ENCODE data around the gene DBF4B. TPM values are rescaled to one million over a fixed set of nuclear protein-coding genes. Genes with fewer than 3 reads are reported as not detected.

DBF4B gene
- polyA plus RNA-seq, 3 donors = 10.8 to 17.3 (median 14.1) TPM

DNA sequence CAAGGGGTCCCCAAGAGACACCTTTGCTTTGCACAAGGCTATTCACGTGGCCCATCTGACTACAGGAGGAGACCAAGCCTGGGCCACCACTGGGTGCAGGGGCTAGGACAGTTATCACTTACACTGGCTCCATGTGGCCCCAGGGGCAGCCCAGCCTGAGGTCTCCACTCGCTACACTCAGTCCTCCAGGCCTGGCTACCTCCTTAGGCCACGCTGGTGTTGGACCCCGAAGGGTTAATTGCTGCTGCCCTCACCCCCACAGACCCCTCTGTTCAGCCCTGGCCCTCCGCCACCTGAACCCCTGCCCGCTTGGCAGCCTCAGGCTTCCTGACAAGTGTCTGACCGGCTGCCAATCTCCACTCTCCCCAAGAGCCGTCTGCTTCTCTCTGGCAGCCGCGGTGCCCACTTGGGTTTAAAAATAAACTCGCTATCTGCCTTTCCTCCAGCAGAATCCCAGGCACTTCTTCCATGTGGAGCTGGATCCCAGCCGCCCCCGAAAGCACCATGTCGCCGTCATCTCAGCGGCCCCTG lies 78.2 kb downstream of the DBF4B start:
- DNase-seq (ENCODE audit: extremely low read depth in 1 of 11, low read depth in 9 of 11, low spot score in 4 of 11) = no peak

DNA sequence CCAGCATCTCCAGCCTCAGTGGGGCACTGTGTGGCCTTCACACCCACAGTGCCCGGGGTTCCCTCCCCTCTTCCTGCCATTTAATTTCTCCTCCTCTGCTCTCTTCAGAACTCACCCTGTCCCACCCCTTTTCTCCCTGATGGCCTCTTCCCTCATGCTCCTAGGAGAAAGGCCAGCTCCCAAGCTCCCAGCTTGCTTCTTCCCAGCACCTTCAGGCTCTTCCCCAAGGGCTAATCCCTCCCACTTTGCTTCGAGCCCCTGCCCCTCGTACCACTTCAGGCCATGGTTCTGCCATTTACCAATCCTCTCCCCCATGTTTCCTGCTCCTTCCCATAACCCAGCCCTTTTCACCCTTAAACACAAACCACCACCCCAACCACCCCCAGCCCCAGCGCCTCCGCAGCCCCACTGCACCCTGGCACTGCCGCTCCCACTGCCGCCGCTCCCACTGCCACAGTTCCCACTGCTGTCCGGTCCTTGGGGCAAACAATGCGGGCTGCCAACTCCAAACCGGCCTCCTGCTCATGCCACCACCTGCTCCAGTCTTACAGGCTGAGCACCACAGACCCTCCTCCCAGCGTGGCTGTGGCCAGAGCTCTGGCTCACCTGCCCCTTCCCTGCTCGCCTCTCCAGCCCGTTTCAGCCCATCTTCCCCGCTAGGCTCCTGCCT lies 78.9 kb downstream of the DBF4B start:
- no peak for DNase-seq (ENCODE audit: extremely low read depth in 1 of 11, low read depth in 9 of 11, low spot score in 4 of 11)

DNA sequence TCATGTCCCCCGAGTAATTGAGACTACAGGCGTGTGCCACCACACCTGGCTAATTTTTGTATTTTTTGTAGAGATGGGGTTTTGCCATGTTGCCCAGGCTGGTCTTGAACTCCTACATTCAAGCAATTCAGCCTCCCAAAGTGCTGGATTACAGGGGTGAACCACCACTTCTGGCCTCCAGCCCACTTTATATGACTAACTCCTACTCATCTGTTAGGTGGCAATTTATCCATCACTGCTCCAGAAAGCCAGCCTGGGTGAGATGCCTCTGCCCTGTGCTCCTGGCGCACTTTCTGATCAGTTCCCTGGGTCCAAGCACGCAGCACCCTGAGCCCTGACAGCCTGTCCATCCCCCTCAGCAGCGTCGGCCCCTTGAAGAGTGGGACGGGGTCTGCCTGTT lies 79.7 kb downstream of the DBF4B start:
- no peak for DNase-seq (ENCODE audit: extremely low read depth in 1 of 11, low read depth in 9 of 11, low spot score in 4 of 11)

DNA sequence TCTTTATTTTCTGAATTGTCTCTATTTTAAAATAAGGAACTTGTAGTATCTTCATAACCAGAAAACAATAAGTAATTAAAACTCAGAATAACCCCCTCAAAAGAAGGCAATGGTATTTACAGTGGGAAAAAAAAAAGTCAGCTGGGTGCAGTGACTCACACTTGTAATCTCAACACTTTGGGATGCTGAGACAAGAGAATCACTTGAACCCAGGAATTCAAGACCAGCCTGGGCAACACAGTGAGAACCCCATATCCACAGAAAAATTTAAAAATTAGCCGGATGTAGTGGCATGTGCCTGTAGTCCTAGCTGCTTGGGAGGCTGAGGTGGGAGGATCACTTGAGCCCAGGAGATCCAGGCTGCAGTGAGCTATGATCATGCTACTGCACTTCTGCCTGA lies 83.8 kb downstream of the DBF4B start:
- DNase-seq (ENCODE audit: extremely low read depth in 1 of 11, low read depth in 9 of 11, low spot score in 4 of 11) = no peak

DNA sequence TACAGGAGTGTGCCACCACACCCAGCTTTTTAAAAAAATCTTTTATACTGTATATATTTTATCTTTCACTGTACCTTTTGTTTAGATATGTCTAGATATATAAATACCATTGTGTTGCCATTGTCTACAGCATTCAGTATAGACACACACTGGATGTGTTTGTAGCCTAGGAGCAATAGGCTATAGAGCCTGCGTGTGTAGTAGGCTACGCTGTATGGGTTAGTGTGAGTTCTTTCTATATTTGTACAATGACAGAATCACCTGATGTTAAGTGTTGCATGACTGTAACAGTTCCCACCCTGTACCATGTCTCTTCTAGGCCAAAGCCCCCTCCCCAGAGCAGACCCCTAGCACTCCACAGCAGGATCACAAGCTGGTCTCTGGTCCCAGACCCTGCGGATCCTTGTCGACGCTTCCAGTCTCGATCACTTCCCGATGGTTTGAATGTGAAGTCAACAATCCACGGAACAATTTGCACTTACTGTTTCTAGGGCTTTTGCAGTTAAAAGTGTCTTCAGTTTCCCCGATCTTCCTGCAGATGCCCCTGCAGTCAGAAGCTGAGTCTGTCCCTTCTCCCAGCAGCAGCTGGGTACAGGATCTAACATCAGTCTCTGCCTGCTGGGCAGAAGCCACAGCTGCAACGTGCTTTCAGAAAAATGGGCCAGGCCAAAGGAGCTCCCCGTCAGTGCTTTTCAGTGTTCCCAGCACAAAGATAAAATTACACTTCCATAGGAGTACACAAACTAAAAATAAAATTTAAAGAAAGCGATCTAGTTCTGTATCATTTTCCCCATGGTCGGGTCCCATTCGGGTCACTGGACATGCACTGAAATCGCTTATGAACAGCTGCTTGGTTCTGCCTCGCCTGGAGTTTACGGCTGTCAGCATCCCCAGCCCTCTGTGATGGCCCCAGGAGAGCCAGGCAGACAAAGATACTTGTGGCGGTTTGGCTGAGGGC lies 85.7 kb downstream of the DBF4B start:
- DNase-seq (ENCODE audit: extremely low read depth in 1 of 11, low read depth in 9 of 11, low spot score in 4 of 11) = no peak

DNA sequence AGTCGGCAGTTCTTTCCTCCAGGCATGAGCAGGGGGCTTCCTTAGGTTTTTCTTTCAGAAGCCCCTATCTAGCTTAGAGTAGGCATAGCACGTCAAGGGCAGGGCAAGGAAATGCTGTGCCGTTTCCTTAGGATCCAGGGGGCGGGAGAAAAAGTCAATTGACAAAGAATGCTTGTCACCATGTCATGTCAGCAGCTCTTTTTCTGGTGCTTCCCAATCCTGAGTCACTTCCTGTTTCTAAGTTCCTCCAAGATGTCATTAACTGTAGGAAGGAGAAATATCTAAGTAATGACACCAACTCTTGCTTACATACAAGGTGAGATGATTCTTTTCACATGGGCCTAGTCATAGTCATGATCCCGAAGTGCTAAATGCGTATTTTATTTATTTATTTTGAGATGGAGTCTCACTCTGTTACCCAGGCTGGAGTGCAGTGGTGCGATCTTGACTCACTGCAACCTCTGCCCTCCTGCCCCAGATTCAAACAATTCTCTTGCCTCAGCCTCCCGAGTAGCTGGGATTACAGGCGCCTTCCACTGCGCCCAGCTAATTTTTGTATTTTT lies 86.5 kb downstream of the DBF4B start:
- DNase-seq (ENCODE audit: extremely low read depth in 1 of 11, low read depth in 9 of 11, low spot score in 4 of 11) = no peak

DNA sequence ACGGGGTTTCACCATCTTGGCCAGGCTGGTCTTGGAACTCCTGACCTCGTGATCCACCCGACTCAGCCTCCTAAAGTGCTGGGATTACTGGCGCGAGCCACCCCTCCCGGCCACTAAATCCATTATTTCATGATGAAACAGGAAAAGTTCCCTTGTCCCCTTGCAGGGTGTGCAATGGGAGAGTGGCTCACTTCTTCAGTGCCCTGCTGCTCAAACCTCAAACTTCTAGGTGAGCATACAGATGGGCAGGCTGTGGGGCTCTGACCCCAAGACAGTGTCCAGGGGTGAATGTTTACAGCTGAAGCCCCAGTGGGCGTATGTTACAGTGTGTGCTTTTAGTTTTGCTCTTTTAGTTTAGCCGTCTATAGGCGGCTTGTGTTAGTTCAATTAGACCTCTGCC lies 87.0 kb downstream of the DBF4B start:
- DNase-seq (ENCODE audit: extremely low read depth in 1 of 11, low read depth in 9 of 11, low spot score in 4 of 11) = no peak

DNA sequence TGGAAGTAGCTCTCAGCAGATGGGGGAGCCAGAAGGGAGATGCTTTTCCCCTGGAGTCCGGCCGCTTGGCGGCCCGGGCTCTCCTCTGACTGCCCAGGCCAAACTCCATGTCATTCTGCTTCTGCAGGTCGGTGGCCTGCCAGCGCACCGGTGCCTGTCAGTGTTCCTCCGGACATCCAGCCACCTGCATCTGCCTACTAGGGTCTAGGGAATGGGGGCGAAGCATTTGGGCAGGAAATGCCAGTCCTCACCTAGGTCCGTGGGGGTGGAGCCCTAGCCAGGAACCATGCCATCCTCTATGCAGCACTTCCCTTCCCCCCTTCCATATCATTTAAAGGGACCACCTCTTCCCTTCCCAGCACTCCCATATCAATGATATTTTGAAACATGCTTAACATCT lies 87.5 kb downstream of the DBF4B start:
- DNase-seq (ENCODE audit: extremely low read depth in 1 of 11, low read depth in 9 of 11, low spot score in 4 of 11) = no peak

DNA sequence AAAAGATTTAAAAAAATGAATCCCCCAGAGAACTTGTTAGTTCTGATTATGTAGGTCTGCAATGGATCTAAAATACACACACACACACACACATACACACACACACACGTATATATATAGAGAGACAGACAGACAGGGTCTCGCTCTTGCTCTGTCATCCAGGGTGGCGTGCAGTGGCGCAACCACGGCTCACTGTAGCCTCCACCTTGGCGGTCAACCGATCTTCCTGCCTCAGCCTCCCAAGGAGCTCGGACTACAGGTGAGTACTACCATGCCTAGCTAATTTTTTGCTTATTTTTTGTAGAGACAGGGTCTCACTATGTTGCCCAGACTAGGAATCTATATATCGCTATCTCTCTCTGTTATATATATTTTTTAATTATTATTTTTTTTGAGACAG lies 88.3 kb downstream of the DBF4B start:
- DNase-seq (ENCODE audit: extremely low read depth in 1 of 11, low read depth in 9 of 11, low spot score in 4 of 11) = no peak

DNA sequence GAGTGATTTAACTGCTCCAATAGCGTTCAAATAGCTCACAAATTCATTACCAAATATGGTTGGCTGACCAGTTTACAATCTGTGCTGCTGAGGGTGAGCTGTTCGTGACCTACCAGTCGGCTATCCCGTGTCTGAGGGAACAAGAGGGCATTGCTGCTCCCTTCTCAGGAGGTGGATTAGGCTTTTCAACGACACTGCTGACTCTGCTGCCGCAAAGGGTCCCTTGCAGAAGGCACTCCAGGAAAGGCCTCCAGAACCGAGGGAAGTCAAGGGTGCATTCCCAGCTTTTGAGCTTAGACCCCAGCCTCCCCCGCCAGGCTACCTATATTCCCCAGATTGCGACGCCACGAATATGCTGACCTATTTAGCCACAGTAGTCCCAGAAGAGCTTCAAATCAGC lies 89.3 kb downstream of the DBF4B start:
- no peak for DNase-seq (ENCODE audit: extremely low read depth in 1 of 11, low read depth in 9 of 11, low spot score in 4 of 11)

DNA sequence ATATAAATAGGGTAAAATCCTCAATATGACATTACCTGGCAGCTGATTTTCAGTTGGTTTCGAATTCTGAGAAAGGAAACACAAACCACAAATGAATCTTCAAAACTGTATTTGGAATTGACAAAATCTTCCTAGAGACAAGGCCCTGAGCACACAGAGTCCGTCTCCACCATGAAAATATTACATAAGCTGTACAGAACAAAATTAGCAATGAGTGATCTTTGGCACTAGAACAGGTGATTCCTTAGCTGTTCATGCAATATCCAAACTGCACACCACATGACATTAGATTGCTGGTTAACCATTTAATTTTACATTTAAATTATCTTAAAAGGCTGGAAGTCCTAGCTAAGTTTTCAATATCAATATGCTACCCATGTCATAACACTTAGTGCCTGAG lies 89.9 kb downstream of the DBF4B start:
- no peak for DNase-seq (ENCODE audit: extremely low read depth in 1 of 11, low read depth in 9 of 11, low spot score in 4 of 11)

Other genes with a start within 250 kb of the DBF4B start
- 10 to 100 TPM; 41.5 to 54.5 (median 44.5) TPM for gene GPATCH8, start 205.3 kb upstream of the DBF4B start, polyA plus RNA-seq (ENCODE audit: insufficient read length in 3 of 3)
- 10 to 100 TPM; 24.5 to 45.7 (median 32.3) TPM for gene FZD2, start 151.2 kb upstream of the DBF4B start, polyA plus RNA-seq (ENCODE audit: insufficient read length in 3 of 3)
- 1 to 10 TPM; 1.5 to 2.1 (median 2.0) TPM for gene MEIOC, start 52.2 kb upstream of the DBF4B start, polyA plus RNA-seq (ENCODE audit: insufficient read length in 3 of 3)
- 10 to 100 TPM; 34.3 to 37.8 (median 35.6) TPM for gene CCDC43, start 18.9 kb upstream of the DBF4B start, polyA plus RNA-seq (ENCODE audit: insufficient read length in 3 of 3)
- 1 to 10 TPM; 1.9 to 3.2 (median 2.9) TPM for gene ADAM11, start 50.3 kb downstream of the DBF4B start, polyA plus RNA-seq (ENCODE audit: insufficient read length in 3 of 3)
- gene GJC1, start 121.6 kb downstream of the DBF4B start, polyA plus RNA-seq (ENCODE audit: insufficient read length in 3 of 3) = 10 to 100 TPM; 21.0 to 29.1 (median 28.4) TPM
- 1 to 10 TPM in 2 of 3 donors, under 1 TPM in 1; 0.61 to 1.3 (median 1.1) TPM for gene HIGD1B, start 139.2 kb downstream of the DBF4B start, polyA plus RNA-seq (ENCODE audit: insufficient read length in 3 of 3)
- 100 to 1,000 TPM in 2 of 3 donors, 10 to 100 TPM in 1; 94.0 to 129 (median 113) TPM for gene EFTUD2, start 190.8 kb downstream of the DBF4B start, polyA plus RNA-seq (ENCODE audit: insufficient read length in 3 of 3)
- 1 to 10 TPM in 1 of 3 donors, under 1 TPM in 2; 0.35 to 3.6 (median 0.81) TPM for gene GFAP, start 206.8 kb downstream of the DBF4B start, polyA plus RNA-seq (ENCODE audit: insufficient read length in 3 of 3)
- gene KIF18B, start 239.1 kb downstream of the DBF4B start, polyA plus RNA-seq (ENCODE audit: insufficient read length in 3 of 3) = 10 to 100 TPM; 12.0 to 16.9 (median 15.8) TPM